Immature natural killer cell (primary cell): ENCODE results near the gene PYDC1. TPM values are rescaled to one million over a fixed set of nuclear protein-coding genes. Genes with fewer than 3 reads are reported as not detected.

ENCODE experiments used
- DNase-seq, 3 donors: peaks; one replicate each; pipeline ENCODE4 v3.0.0; 2022; ENCODE audit warnings: mixed read lengths in 1 of 3
- H3K27ac Mint-ChIP-seq, 6 donors: one replicate each; pipeline ENCODE4 v1.8.0; 2020; ENCODE audit warnings: mixed read lengths in 6 of 6, mild to moderate bottlenecking in 5 of 6, inconsistent platforms in 4 of 6, moderate library complexity in 3 of 6
- H3K27me3 Mint-ChIP-seq, 3 donors: one replicate each; pipeline ENCODE4 v1.8.0; 2020 to 2021; ENCODE audit warnings: low read depth in 3 of 3, mild to moderate bottlenecking in 3 of 3, mixed read lengths in 3 of 3, moderate library complexity in 3 of 3, inconsistent platforms in 1 of 3
- H3K36me3 Mint-ChIP-seq, 3 donors: one replicate each; pipeline ENCODE4 v1.8.0; 2020; ENCODE audit warnings: mixed read lengths in 3 of 3, inconsistent platforms in 2 of 3, mild to moderate bottlenecking in 2 of 3
- H3K4me1 Mint-ChIP-seq, 2 donors: one replicate each; pipeline ENCODE4 v1.8.0; 2020; ENCODE audit warnings: inconsistent platforms in 2 of 2, mild to moderate bottlenecking in 2 of 2, mixed read lengths in 2 of 2, moderate library complexity in 1 of 2
- H3K4me3 Mint-ChIP-seq, 5 donors: one replicate each; pipeline ENCODE4 v1.8.0; 2020; ENCODE audit warnings: mild to moderate bottlenecking in 5 of 5, mixed read lengths in 5 of 5, inconsistent platforms in 3 of 5, moderate library complexity in 3 of 5
- H3K9me3 Mint-ChIP-seq, 6 donors: one replicate each; pipeline ENCODE4 v1.8.0; 2020; ENCODE audit warnings: mild to moderate bottlenecking in 6 of 6, mixed read lengths in 6 of 6, inconsistent platforms in 4 of 6, moderate library complexity in 3 of 6
- polyA plus RNA-seq, 3 donors: library from polyadenylated mRNA; unstranded; fragments of 300-500 nt; fragmentation: Illumina TruSeq; gene quantifications; one replicate each; pipeline ENCODE4 v1.2.3, GENCODE V29; 2021

PYDC1 gene
- polyA plus RNA-seq, 3 donors from 2014 or later: not detected

GRCh38 chr16:31187808-31188189 lies 29.1 kb downstream of the PYDC1 start:
- H3K27ac Mint-ChIP-seq: peak overlapping the region; percentile 77 to 92 (median 89)
- H3K36me3 Mint-ChIP-seq: peaks cover 70 to 92% (median 74%) of the 10 kb centered on the region in 3 donors
- peaks cover 0 to 2% (median 0%) of the 10 kb centered on the region in 6 donors for H3K9me3 Mint-ChIP-seq
- peak in 1 of 3 donors; percentile 10 for DNase-seq
- H3K4me1 Mint-ChIP-seq: peaks cover 87 to 95% of the 10 kb centered on the region in 2 donors
- peaks cover 14 to 66% (median 38%) of the 10 kb centered on the region in 3 donors for H3K27me3 Mint-ChIP-seq
- H3K4me3 Mint-ChIP-seq: peak overlapping the region; percentile 67 to 84 (median 75)

- peaks cover 14 to 68% (median 38%) of the 10 kb centered on the region in 3 donors for H3K27me3 Mint-ChIP-seq
- H3K9me3 Mint-ChIP-seq: peaks cover 0 to 2% (median 0%) of the 10 kb centered on the region in 6 donors
- H3K27ac Mint-ChIP-seq: peak overlapping the region; percentile 77 to 92 (median 89)
- DNase-seq: no peak
- H3K4me1 Mint-ChIP-seq: peaks cover 93 to 100% of the 10 kb centered on the region in 2 donors
- peak overlapping the region; percentile 69 to 84 (median 79) for H3K4me3 Mint-ChIP-seq
- peaks cover 74 to 94% (median 76%) of the 10 kb centered on the region in 3 donors for H3K36me3 Mint-ChIP-seq
These were observed 29.8 kb downstream of the PYDC1 start for GRCh38 chr16:31186930-31187807.

GRCh38 chr16:31186176-31186575 lies 30.8 kb downstream of the PYDC1 start:
- Mint-ChIP-seq H3K36me3 (peaks cover 72 to 92% (median 77%) of the 10 kb centered on the region in 3 donors), H3K4me3 (peak overlapping the region; percentile 66 to 84 (median 79)), H3K9me3 (peaks cover 0 to 2% (median 0%) of the 10 kb centered on the region in 6 donors), H3K27me3 (peaks cover 17 to 69% (median 42%) of the 10 kb centered on the region in 3 donors), H3K4me1 (peaks cover 99 to 100% of the 10 kb centered on the region in 2 donors), H3K27ac (peak overlapping the region; percentile 77 to 92 (median 82))
- peak; percentile 37 to 52 (median 47) for DNase-seq

- Mint-ChIP-seq H3K9me3 (no peaks in the 10 kb centered on the region), H3K4me3 (peak overlapping the region; percentile 66 to 84 (median 79)), H3K27ac (peak overlapping the region; percentile 46 to 86 (median 81)), H3K27me3 (peaks cover 22 to 71% (median 50%) of the 10 kb centered on the region in 3 donors), H3K4me1 (peaks cover 92 to 94% of the 10 kb centered on the region in 2 donors), H3K36me3 (peaks cover 66 to 86% (median 70%) of the 10 kb centered on the region in 3 donors)
- no peak for DNase-seq
These were observed 31.6 kb downstream of the PYDC1 start for GRCh38 chr16:31185339-31185738.

GRCh38 chr16:31184888-31185287 lies 32.0 kb downstream of the PYDC1 start:
- no peaks in the 10 kb centered on the region for H3K9me3 Mint-ChIP-seq
- peaks cover 61 to 82% (median 66%) of the 10 kb centered on the region in 3 donors for H3K36me3 Mint-ChIP-seq
- peak in 1 of 3 donors; percentile 21 for DNase-seq
- peak overlapping the region; percentile 66 to 84 (median 79) for H3K4me3 Mint-ChIP-seq
- peak overlapping the region; percentile 46 to 86 (median 81) for H3K27ac Mint-ChIP-seq
- H3K27me3 Mint-ChIP-seq: peaks cover 23 to 71% (median 55%) of the 10 kb centered on the region in 3 donors
- peaks cover 88 to 90% of the 10 kb centered on the region in 2 donors for H3K4me1 Mint-ChIP-seq

GRCh38 chr16:31183432-31184428 lies 33.2 kb downstream of the PYDC1 start:
- peak overlapping the region; percentile 51 to 80 (median 64) for H3K27ac Mint-ChIP-seq
- peaks cover 81 to 84% of the 10 kb centered on the region in 2 donors for H3K4me1 Mint-ChIP-seq
- peak in 1 of 3 donors; percentile 10 for DNase-seq
- H3K36me3 Mint-ChIP-seq: peaks cover 50 to 71% (median 55%) of the 10 kb centered on the region in 3 donors
- no peaks in the 10 kb centered on the region for H3K9me3 Mint-ChIP-seq
- H3K27me3 Mint-ChIP-seq: peaks cover 26 to 66% (median 57%) of the 10 kb centered on the region in 3 donors
- peak overlapping the region; percentile 93 to 99 (median 96) for H3K4me3 Mint-ChIP-seq

- Mint-ChIP-seq H3K9me3 (no peaks in the 10 kb centered on the region), H3K36me3 (peaks cover 46 to 59% (median 51%) of the 10 kb centered on the region in 3 donors), H3K27me3 (peaks cover 26 to 56% (median 55%) of the 10 kb centered on the region in 3 donors), H3K4me1 (peaks cover 78 to 83% of the 10 kb centered on the region in 2 donors), H3K4me3 (peak overlapping the region; percentile 93 to 99 (median 96)), H3K27ac (peak overlapping the region; percentile 53 to 87 (median 74))
- no peak for DNase-seq
These were observed 34.5 kb downstream of the PYDC1 start for GRCh38 chr16:31182391-31182790.

GRCh38 chr16:31181102-31181830 lies 35.7 kb downstream of the PYDC1 start:
- DNase-seq: peak in 1 of 3 donors; percentile 26
- Mint-ChIP-seq H3K4me3 (peak overlapping the region; percentile 93 to 99 (median 96)), H3K4me1 (peaks cover 76 to 80% of the 10 kb centered on the region in 2 donors), H3K36me3 (peaks cover 34 to 48% (median 40%) of the 10 kb centered on the region in 3 donors), H3K27ac (peak overlapping the region; percentile 87 to 98 (median 93)), H3K27me3 (peaks cover 28 to 54% (median 52%) of the 10 kb centered on the region in 3 donors), H3K9me3 (no peaks in the 10 kb centered on the region)

GRCh38 chr16:31179747-31180459 lies 37.0 kb downstream of the PYDC1 start, which contains the start of gene FUS:
FUS (plus strand) TSS chr16:31180139; CDS start chr16:31180215, 76 bp downstream.
- H3K9me3 Mint-ChIP-seq: no peaks in the 10 kb centered on the region
- H3K36me3 Mint-ChIP-seq: peaks cover 22 to 35% (median 27%) of the 10 kb centered on the region in 3 donors
- peaks cover 63 to 66% of the 10 kb centered on the region in 2 donors for H3K4me1 Mint-ChIP-seq
- peaks cover 27 to 44% (median 43%) of the 10 kb centered on the region in 3 donors for H3K27me3 Mint-ChIP-seq
- DNase-seq: peak; percentile 91 to 95 (median 95)
- peak within 1 kb of the TSS; percentile 93 to 99 (median 96) for H3K4me3 Mint-ChIP-seq
- H3K27ac Mint-ChIP-seq: peak within 1 kb of the TSS; percentile 90 to 100 (median 98)

- no peak for DNase-seq
- Mint-ChIP-seq H3K4me3 (peak overlapping the region; percentile 93 to 99 (median 96)), H3K36me3 (peaks cover 18 to 31% (median 23%) of the 10 kb centered on the region in 3 donors), H3K27me3 (peaks cover 25 to 41% (median 40%) of the 10 kb centered on the region in 3 donors), H3K4me1 (peaks cover 57 to 60% of the 10 kb centered on the region in 2 donors), H3K27ac (peak overlapping the region; percentile 90 to 100 (median 97)), H3K9me3 (no peaks in the 10 kb centered on the region)
These were observed 37.7 kb downstream of the PYDC1 start for GRCh38 chr16:31179219-31179746.

GRCh38 chr16:31177136-31177535 lies 39.8 kb downstream of the PYDC1 start:
- Mint-ChIP-seq H3K27me3 (peaks cover 25 to 38% (median 29%) of the 10 kb centered on the region in 3 donors), H3K4me1 (peaks cover 36 to 39% of the 10 kb centered on the region in 2 donors)

More at GRCh38 chr16:31177136-31177535, 39.8 kb downstream of the PYDC1 start:
- Mint-ChIP-seq H3K9me3 (no peaks in the 10 kb centered on the region), H3K27ac (peak overlapping the region; percentile 12 to 90 (median 75)), H3K36me3 (peaks cover 5 to 10% (median 7%) of the 10 kb centered on the region in 3 donors), H3K4me3 (peak overlapping the region; percentile 68 to 85 (median 73))
- peak; percentile 76 to 78 (median 77) for DNase-seq
